HepG2 (cell line): ENCODE results near the gene TRIM28. TPM values are rescaled to one million over a fixed set of nuclear protein-coding genes. Genes with fewer than 3 reads are reported as not detected.

ENCODE experiments used
- CC2D1A ChIP-seq: sonication (generic); formaldehyde crosslinking; IDR thresholded peaks from 2 replicates; pipeline ENCODE4 v1.8.1; 2023; ENCODE audit warnings: mild to moderate bottlenecking, missing genetic modification reagents
- FOXJ3 ChIP-seq: sonication (generic); formaldehyde crosslinking; IDR thresholded peaks from 2 replicates; pipeline ENCODE4 v1.4.0; 2020; ENCODE audit warnings: missing genetic modification reagents, mild to moderate bottlenecking, borderline replicate concordance
- GPBP1L1 ChIP-seq: sonication (generic); formaldehyde crosslinking; IDR thresholded peaks from 2 replicates; pipeline ENCODE4 v1.5.0; 2020; ENCODE audit warnings: mild to moderate bottlenecking, missing genetic modification reagents
- JUNB ChIP-seq: sonication (generic); formaldehyde crosslinking; IDR thresholded peaks from 2 replicates; pipeline ENCODE4 v1.8.0; 2022; ENCODE audit warnings: missing genetic modification reagents, mild to moderate bottlenecking, borderline replicate concordance
- KAT8 ChIP-seq: IDR thresholded peaks from 2 replicates; pipeline ENCODE4 v1.6.1; 2016; ENCODE audit warnings: missing genetic modification reagents, missing compliant biosample characterization
- PTBP1 ChIP-seq: fragments of 200-400 bp; formaldehyde crosslinking; IDR thresholded peaks from 2 replicates; pipeline ENCODE4 v1.6.1; 2018; ENCODE audit warnings: low read length, low read depth; ENCODE audit not compliant: poor library complexity, severe bottlenecking
- RBFOX2 ChIP-seq: fragments of 200-400 bp; formaldehyde crosslinking; IDR thresholded peaks from 2 replicates; pipeline ENCODE4 v1.6.1; 2017; ENCODE audit warnings: low read depth, mild to moderate bottlenecking, low read length
- RELA ChIP-seq: sonication (generic); formaldehyde crosslinking; IDR thresholded peaks from 2 replicates; pipeline ENCODE4 v1.4.0; 2020; ENCODE audit warnings: missing genetic modification reagents
- SMAD3 ChIP-seq: sonication (generic); formaldehyde crosslinking; IDR thresholded peaks from 2 replicates; pipeline ENCODE4 v1.4.0; 2020; ENCODE audit warnings: missing genetic modification reagents
- SMYD3 ChIP-seq: sonication (generic); formaldehyde crosslinking; IDR thresholded peaks from 2 replicates; pipeline ENCODE4 v1.8.1; 2023; ENCODE audit warnings: mild to moderate bottlenecking, missing genetic modification reagents
- SP1 ChIP-seq, 2 experiments: fragments of 450-650 bp in 1 of 2; sonication (generic) in 1 of 2; formaldehyde crosslinking in 1 of 2; IDR thresholded peaks; 2 replicates each; pipeline versions ENCODE4 v1.4.0 to v1.6.1; 2016 to 2020; ENCODE audit warnings: missing genetic modification reagents in 1 of 2
- ZNF274 ChIP-seq: sonication (generic); formaldehyde crosslinking; IDR thresholded peaks from 2 replicates; pipeline ENCODE4 v1.5.1; 2020; ENCODE audit warnings: mild to moderate bottlenecking, missing genetic modification reagents
- ZNF891 ChIP-seq: sonication (generic); formaldehyde crosslinking; IDR thresholded peaks from 2 replicates; pipeline ENCODE4 v1.5.0; 2020; ENCODE audit warnings: mild to moderate bottlenecking, missing genetic modification reagents
- polyA plus RNA-seq, 8 experiments: library from polyadenylated mRNA; depleted of rRNA in 3 of 8; stranded (reverse) in 7 of 8; unstranded in 1 of 8; fragments of >200 nt; fragmentation: Illumina TruSeq in 4 of 8; extraction: Trizol in 4 of 8; gene quantifications; 2 replicates each; pipeline versions ENCODE4 v1.2.1 to v1.2.3, GENCODE V29; 2011 to 2016; ENCODE audit warnings: low read depth in 4 of 8, missing spikeins in 1 of 8, mixed read lengths in 1 of 8; ENCODE audit not compliant: insufficient read depth in 1 of 8
- total RNA-seq, 5 experiments: library from RNA; depleted of rRNA; stranded (reverse); fragments of >200 nt; fragmentation: Illumina TruSeq; extraction: Trizol; gene quantifications; 2 replicates each; pipeline ENCODE4 v1.2.3, GENCODE V29; 2016; ENCODE audit warnings: low read depth in 1 of 5
- TF ChIP-seq, protein P1 (sequence below): IDR thresholded peaks from 2 replicates; pipeline ENCODE4 v1.6.1; 2016; ENCODE audit warnings: low read depth
- TF ChIP-seq, protein P2 (sequence below): IDR thresholded peaks from 2 replicates; pipeline ENCODE4 v1.6.1; 2012; ENCODE audit warnings: low read length, improper control_type of control experiment
- TF ChIP-seq, protein P3 (sequence below): sonication (generic); formaldehyde crosslinking; IDR thresholded peaks from 2 replicates; pipeline ENCODE4 v1.4.0; 2020; ENCODE audit warnings: missing genetic modification reagents
- TF ChIP-seq, protein P4 (sequence below): sonication (generic); formaldehyde crosslinking; IDR thresholded peaks from 2 replicates; pipeline ENCODE4 v1.5.1; 2020; ENCODE audit warnings: mild to moderate bottlenecking, missing genetic modification reagents, moderate library complexity

TRIM28 gene
- total and polyA plus RNA-seq, 2 of the 13 experiments (the other 11 are each of a cell fraction or from before 2014, with no cell fraction given), result 361 to 439 TPM

- TF ChIP-seq RELA (CRISPR knock-in tag) (no peak; the same call in 1 of the 2 replicates), SMYD3 (CRISPR knock-in tag) (no peak), PTBP1 (no peak), SP1 (IDR thresholded peaks at IDR 0.05) (no peak), SP1 (CRISPR knock-in tag; IDR thresholded peaks at IDR 0.05) (peak; percentile 88), GPBP1L1 (CRISPR knock-in tag) (no peak), CC2D1A (0 out of 2 replicates have a peak, but pooled peaks have one; percentile 66), ZNF274 (peak; percentile 63; the same call in 1 of the 2 replicates), RBFOX2 (peak; percentile 96), FOXJ3 (peak; percentile 61; the same call in 1 of the 2 replicates), SMAD3 (CRISPR knock-in tag) (no peak), ZNF891 (no peak; the same call in none of the 2 replicates), JUNB (CRISPR knock-in tag) (no peak), KAT8 (CRISPR knock-in tag) (peak; percentile 77)
- TF ChIP-seq, protein P1, sequence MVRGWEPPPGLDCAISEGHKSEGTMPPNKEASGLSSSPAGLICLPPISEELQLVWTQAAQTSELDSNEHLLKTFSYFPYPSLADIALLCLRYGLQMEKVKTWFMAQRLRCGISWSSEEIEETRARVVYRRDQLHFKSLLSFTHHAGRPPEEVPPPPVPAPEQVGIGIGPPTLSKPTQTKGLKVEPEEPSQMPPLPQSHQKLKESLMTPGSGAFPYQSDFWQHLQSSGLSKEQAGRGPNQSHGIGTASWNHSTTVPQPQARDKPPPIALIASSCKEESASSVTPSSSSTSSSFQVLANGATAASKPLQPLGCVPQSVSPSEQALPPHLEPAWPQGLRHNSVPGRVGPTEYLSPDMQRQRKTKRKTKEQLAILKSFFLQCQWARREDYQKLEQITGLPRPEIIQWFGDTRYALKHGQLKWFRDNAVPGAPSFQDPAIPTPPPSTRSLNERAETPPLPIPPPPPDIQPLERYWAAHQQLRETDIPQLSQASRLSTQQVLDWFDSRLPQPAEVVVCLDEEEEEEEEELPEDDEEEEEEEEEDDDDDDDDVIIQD, result no peak; the same call in 1 of the 2 replicates
- TF ChIP-seq, protein P2, sequence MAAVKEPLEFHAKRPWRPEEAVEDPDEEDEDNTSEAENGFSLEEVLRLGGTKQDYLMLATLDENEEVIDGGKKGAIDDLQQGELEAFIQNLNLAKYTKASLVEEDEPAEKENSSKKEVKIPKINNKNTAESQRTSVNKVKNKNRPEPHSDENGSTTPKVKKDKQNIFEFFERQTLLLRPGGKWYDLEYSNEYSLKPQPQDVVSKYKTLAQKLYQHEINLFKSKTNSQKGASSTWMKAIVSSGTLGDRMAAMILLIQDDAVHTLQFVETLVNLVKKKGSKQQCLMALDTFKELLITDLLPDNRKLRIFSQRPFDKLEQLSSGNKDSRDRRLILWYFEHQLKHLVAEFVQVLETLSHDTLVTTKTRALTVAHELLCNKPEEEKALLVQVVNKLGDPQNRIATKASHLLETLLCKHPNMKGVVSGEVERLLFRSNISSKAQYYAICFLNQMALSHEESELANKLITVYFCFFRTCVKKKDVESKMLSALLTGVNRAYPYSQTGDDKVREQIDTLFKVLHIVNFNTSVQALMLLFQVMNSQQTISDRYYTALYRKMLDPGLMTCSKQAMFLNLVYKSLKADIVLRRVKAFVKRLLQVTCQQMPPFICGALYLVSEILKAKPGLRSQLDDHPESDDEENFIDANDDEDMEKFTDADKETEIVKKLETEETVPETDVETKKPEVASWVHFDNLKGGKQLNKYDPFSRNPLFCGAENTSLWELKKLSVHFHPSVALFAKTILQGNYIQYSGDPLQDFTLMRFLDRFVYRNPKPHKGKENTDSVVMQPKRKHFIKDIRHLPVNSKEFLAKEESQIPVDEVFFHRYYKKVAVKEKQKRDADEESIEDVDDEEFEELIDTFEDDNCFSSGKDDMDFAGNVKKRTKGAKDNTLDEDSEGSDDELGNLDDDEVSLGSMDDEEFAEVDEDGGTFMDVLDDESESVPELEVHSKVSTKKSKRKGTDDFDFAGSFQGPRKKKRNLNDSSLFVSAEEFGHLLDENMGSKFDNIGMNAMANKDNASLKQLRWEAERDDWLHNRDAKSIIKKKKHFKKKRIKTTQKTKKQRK, result no peak
- TF ChIP-seq, protein P3, sequence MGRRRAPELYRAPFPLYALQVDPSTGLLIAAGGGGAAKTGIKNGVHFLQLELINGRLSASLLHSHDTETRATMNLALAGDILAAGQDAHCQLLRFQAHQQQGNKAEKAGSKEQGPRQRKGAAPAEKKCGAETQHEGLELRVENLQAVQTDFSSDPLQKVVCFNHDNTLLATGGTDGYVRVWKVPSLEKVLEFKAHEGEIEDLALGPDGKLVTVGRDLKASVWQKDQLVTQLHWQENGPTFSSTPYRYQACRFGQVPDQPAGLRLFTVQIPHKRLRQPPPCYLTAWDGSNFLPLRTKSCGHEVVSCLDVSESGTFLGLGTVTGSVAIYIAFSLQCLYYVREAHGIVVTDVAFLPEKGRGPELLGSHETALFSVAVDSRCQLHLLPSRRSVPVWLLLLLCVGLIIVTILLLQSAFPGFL (CRISPR knock-in tag), result no peak
- TF ChIP-seq, protein P4, sequence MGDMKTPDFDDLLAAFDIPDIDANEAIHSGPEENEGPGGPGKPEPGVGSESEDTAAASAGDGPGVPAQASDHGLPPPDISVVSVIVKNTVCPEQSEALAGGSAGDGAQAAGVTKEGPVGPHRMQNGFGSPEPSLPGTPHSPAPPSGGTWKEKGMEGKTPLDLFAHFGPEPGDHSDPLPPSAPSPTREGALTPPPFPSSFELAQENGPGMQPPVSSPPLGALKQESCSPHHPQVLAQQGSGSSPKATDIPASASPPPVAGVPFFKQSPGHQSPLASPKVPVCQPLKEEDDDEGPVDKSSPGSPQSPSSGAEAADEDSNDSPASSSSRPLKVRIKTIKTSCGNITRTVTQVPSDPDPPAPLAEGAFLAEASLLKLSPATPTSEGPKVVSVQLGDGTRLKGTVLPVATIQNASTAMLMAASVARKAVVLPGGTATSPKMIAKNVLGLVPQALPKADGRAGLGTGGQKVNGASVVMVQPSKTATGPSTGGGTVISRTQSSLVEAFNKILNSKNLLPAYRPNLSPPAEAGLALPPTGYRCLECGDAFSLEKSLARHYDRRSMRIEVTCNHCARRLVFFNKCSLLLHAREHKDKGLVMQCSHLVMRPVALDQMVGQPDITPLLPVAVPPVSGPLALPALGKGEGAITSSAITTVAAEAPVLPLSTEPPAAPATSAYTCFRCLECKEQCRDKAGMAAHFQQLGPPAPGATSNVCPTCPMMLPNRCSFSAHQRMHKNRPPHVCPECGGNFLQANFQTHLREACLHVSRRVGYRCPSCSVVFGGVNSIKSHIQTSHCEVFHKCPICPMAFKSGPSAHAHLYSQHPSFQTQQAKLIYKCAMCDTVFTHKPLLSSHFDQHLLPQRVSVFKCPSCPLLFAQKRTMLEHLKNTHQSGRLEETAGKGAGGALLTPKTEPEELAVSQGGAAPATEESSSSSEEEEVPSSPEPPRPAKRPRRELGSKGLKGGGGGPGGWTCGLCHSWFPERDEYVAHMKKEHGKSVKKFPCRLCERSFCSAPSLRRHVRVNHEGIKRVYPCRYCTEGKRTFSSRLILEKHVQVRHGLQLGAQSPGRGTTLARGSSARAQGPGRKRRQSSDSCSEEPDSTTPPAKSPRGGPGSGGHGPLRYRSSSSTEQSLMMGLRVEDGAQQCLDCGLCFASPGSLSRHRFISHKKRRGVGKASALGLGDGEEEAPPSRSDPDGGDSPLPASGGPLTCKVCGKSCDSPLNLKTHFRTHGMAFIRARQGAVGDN (CRISPR knock-in tag), result peak; percentile 95
Observed at GRCh38 chr19:58575183-58576041, 31.5 kb downstream of the TRIM28 start (continued).
